Measurements from ENCODE around the gene EBF3.

DNA sequence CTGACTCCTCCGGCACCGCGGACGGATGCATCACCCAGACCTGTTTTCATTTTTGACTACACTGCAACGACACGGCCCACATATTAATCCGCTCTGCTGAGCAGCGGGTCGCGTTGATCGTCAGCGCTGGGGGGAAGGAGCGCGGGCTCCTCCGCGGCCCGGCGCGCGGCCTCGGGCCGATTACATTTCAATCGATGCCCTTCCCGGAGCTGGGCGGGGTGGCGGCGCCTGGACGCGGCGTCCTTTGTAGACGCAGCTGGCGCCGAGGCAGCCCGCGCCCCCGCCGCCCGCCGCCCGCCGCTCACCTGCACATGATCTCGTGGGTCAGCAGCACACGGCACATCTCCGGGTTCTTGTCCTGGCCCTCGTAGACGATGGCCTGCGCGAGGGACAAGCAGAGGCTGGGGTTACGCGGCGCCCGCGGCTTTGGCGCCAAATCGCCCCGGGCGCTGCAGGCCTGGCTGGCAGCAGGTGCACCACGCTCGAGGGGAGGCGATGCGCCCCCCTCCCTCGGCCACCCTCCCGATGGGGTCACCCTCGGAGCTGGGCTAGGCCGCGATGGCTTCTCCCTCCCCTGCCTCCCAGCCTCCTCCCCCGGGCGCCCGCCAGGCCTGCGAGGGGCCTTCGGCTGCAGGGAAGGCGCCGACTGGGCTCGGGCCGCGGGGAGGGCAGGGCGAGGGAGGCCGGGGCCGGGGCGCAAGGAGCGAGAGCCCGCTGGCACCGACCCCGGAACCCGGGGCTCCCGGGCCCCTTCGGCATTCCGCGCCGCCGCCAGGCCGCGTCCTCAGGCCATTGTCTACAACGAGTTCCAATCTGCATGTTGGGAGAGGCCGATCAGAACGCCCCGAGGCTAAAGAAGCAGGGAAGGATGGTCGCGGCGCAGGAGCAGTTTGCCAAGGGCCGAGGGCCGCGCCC is 5.2 kb downstream of the EBF3 start:
- TF ChIP-seq, protein P1, sequence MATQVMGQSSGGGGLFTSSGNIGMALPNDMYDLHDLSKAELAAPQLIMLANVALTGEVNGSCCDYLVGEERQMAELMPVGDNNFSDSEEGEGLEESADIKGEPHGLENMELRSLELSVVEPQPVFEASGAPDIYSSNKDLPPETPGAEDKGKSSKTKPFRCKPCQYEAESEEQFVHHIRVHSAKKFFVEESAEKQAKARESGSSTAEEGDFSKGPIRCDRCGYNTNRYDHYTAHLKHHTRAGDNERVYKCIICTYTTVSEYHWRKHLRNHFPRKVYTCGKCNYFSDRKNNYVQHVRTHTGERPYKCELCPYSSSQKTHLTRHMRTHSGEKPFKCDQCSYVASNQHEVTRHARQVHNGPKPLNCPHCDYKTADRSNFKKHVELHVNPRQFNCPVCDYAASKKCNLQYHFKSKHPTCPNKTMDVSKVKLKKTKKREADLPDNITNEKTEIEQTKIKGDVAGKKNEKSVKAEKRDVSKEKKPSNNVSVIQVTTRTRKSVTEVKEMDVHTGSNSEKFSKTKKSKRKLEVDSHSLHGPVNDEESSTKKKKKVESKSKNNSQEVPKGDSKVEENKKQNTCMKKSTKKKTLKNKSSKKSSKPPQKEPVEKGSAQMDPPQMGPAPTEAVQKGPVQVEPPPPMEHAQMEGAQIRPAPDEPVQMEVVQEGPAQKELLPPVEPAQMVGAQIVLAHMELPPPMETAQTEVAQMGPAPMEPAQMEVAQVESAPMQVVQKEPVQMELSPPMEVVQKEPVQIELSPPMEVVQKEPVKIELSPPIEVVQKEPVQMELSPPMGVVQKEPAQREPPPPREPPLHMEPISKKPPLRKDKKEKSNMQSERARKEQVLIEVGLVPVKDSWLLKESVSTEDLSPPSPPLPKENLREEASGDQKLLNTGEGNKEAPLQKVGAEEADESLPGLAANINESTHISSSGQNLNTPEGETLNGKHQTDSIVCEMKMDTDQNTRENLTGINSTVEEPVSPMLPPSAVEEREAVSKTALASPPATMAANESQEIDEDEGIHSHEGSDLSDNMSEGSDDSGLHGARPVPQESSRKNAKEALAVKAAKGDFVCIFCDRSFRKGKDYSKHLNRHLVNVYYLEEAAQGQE (IDR thresholded peaks at IDR 0.05; ENCODE audit: insufficient read depth in 1 of 2, low read depth in 2 of 2, low read length in 2 of 2), result no peak
- TF ChIP-seq FOXP2 (optimal IDR thresholded peaks at IDR 0.05; ENCODE audit: borderline replicate concordance, extremely low read depth, extremely low read length, insufficient read depth) (no peak), POLR2AphosphoS5 (IDR thresholded peaks at IDR 0.05; ENCODE audit: low read depth, low read length) (no peak)

Measured in PFSK-1 (cell line).